Transverse colon (tissue), 4 donors: ENCODE data around the gene LSAMP. TPM values are rescaled to one million over a fixed set of nuclear protein-coding genes. Genes with fewer than 3 reads are reported as not detected.

Experiments
- DNase-seq: peaks from one replicate; pipeline ENCODE4 v3.0.0-alpha.2; 2019
- H3K27ac ChIP-seq, 4 donors: fragments of 200-600 bp; sonication (generic); 2 replicates each; pipeline ENCODE4 v1.5.1; 2016 to 2018; ENCODE audit warnings: inconsistent platforms in 4 of 4
- H3K27me3 ChIP-seq: fragments of 200-600 bp; sonication (generic); 2 replicates; pipeline ENCODE4 v1.5.1; 2017; ENCODE audit warnings: inconsistent platforms
- H3K36me3 ChIP-seq, 4 donors: fragments of 200-600 bp; sonication (generic); 2 replicates each; pipeline ENCODE4 v1.5.1; 2017 to 2019; ENCODE audit warnings: inconsistent platforms in 4 of 4
- H3K4me1 ChIP-seq, 4 donors: fragments of 200-600 bp; sonication (generic); 2 replicates each; pipeline ENCODE4 v1.5.1; 2017 to 2020; ENCODE audit warnings: inconsistent platforms in 4 of 4
- H3K4me3 ChIP-seq, 4 donors: fragments of 200-600 bp; sonication (generic); 1 replicate in 1 of 4; 2 replicates in 3 of 4; pipeline versions ENCODE4 v1.5.1 to v1.6.1; 2017 to 2019; ENCODE audit warnings: inconsistent platforms in 4 of 4
- H3K9me3 ChIP-seq, 2 donors: fragments of 200-600 bp; sonication (generic); 2 replicates each; pipeline ENCODE4 v1.5.1; 2017 to 2019; ENCODE audit warnings: inconsistent platforms in 2 of 2
- CTCF ChIP-seq, 5 experiments: fragments of 200-600 bp in 3 of 5; fragments of 450-650 bp in 2 of 5; sonication (generic) in 3 of 5; IDR thresholded peaks; 1 replicate in 2 of 5; 2 replicates in 3 of 5; pipeline ENCODE4 v1.5.1; 2016 to 2017; ENCODE audit warnings: antibody characterized with exemption in 5 of 5, inconsistent platforms in 3 of 5, mild to moderate bottlenecking in 2 of 5, moderate library complexity in 1 of 5
- EP300 ChIP-seq: sonication (generic); formaldehyde crosslinking; IDR thresholded peaks from one replicate; pipeline ENCODE4 v1.6.1; 2017; ENCODE audit warnings: antibody characterized with exemption, low read depth
- POLR2A ChIP-seq: fragments of 450-650 bp; IDR thresholded peaks from one replicate; pipeline ENCODE4 v1.6.1; 2016; ENCODE audit warnings: antibody characterized with exemption, mild to moderate bottlenecking, moderate library complexity
- POLR2AphosphoS5 ChIP-seq, 3 donors: sonication (generic); formaldehyde crosslinking; IDR thresholded peaks; one replicate each; pipeline ENCODE4 v1.6.1; 2016; ENCODE audit warnings: antibody characterized with exemption in 3 of 3
- WGBS, 2 donors: methylation state at CpG; one replicate each; pipeline ENCODE4 v1.1.5; 2018; ENCODE audit warnings: low coverage in 1 of 2; 5-methylcytosine and 5-hydroxymethylcytosine counted together
- in situ Hi-C, 4 donors: fragments of 200-750 bp; cut with MboI; loops; one replicate each; pipeline versions ENCODE4 v1.15.0 to v1.15.1; 2017; ENCODE audit warnings: low sequenced_read_pairs in 3 of 4, low pct_ligation_motif_present in 1 of 4, low pct_unique_long_range_greater_than_20kb in 1 of 4
- intact Hi-C: fragments of 100-400 bp; cut with DNase I; formaldehyde crosslinking; loops from one replicate; pipeline ENCODE4 v1.15.1; 2023; ENCODE audit warnings: low total_unique reads
- total RNA-seq, 4 donors: library from RNA; depleted of rRNA; stranded (reverse); fragments of >200 nt; gene quantifications; one replicate each; pipeline ENCODE4 v1.1.0, GENCODE V29; 2016

Gene LSAMP
- total RNA-seq, 4 donors from 2014 or later, result 3.4 to 8.2 (median 5.4) TPM

GRCh38 chr3:116155841-116156240 lies 289.4 kb downstream of the LSAMP start:
- Histone ChIP-seq H3K27ac (no peak overlapping the region), H3K9me3 (no peaks in the 10 kb centered on the region), H3K4me1 (no peaks in the 10 kb centered on the region), H3K4me3 (no peak overlapping the region), H3K27me3 (no peaks in the 10 kb centered on the region), H3K36me3 (no peaks in the 10 kb centered on the region)
- no peak for TF ChIP-seq POLR2A
- TF ChIP-seq CTCF (IDR thresholded peaks at IDR 0.05), result no peak
- no peak for TF ChIP-seq EP300
- 55% methylated on average over 1 of the region's 1 CpG; no CpG with 5 or more reads in 1 of the 2 donors for WGBS, 2 donors
- DNase-seq, result no peak
- intact Hi-C loops, result no loop called here
- in situ Hi-C loops, result no loop called here

- in situ Hi-C loops, result no loop called here
- DNase-seq, result no peak
- no peak overlapping the region for H3K27ac ChIP-seq
- intact Hi-C loops, result no loop called here
- no peaks in the 10 kb centered on the region for H3K27me3 ChIP-seq
- no peaks in the 10 kb centered on the region for H3K36me3 ChIP-seq
- H3K4me1 ChIP-seq, result no peaks in the 10 kb centered on the region
- 63 to 80% methylated on average over 1 to 2 of the region's 2 CpGs for WGBS, 2 donors
- no peaks in the 10 kb centered on the region for H3K9me3 ChIP-seq
- no peak overlapping the region for H3K4me3 ChIP-seq
- no peak for TF ChIP-seq EP300
- no peak for TF ChIP-seq CTCF (IDR thresholded peaks at IDR 0.05)
- TF ChIP-seq POLR2A, result no peak
Observed at GRCh38 chr3:116154389-116154788, 290.9 kb downstream of the LSAMP start.

GRCh38 chr3:116153174-116153573 lies 292.1 kb downstream of the LSAMP start:
- in situ Hi-C loops (no loop called here), intact Hi-C loops (no loop called here)
- Histone ChIP-seq H3K36me3 (no peaks in the 10 kb centered on the region), H3K4me1 (no peaks in the 10 kb centered on the region), H3K27ac (no peak overlapping the region), H3K4me3 (no peak overlapping the region), H3K9me3 (no peaks in the 10 kb centered on the region), H3K27me3 (no peaks in the 10 kb centered on the region)
- TF ChIP-seq POLR2AphosphoS5 (IDR thresholded peaks at IDR 0.05) (no peak), EP300 (no peak), POLR2A (no peak), CTCF (IDR thresholded peaks at IDR 0.05) (no peak)
- 24 to 47% methylated on average over 2 to 3 of the region's 3 CpGs for WGBS, 2 donors
- no peak for DNase-seq

GRCh38 chr3:116150655-116151167 lies 294.6 kb downstream of the LSAMP start:
- DNase-seq, result no peak
- H3K27ac ChIP-seq, result no peak overlapping the region
- H3K9me3 ChIP-seq, result peaks cover 0 to 4% of the 10 kb centered on the region in 2 donors
- in situ Hi-C loops, result no loop called here
- no peak for TF ChIP-seq EP300
- no peak for TF ChIP-seq POLR2A
- TF ChIP-seq POLR2AphosphoS5 (IDR thresholded peaks at IDR 0.05), result no peak
- TF ChIP-seq CTCF (IDR thresholded peaks at IDR 0.05), result no peak
- no peak overlapping the region for H3K4me3 ChIP-seq
- H3K4me1 ChIP-seq, result no peaks in the 10 kb centered on the region
- H3K36me3 ChIP-seq, result no peaks in the 10 kb centered on the region
- WGBS, 2 donors, result 31 to 37% methylated on average over 1 of the region's 1 CpG
- intact Hi-C loops, result no loop called here
- H3K27me3 ChIP-seq, result no peaks in the 10 kb centered on the region
